ENCODE results near the gene SLC13A4. TPM values are rescaled to one million over a fixed set of nuclear protein-coding genes. Genes with fewer than 3 reads are reported as not detected.

Gene SLC13A4
- total RNA-seq, 1 donor from 2014 or later: not detected

GRCh38 chr7:135682191-135682590, 45.8 kb downstream of the SLC13A4 start:
- Histone ChIP-seq H3K4me1 (peaks cover 28% of the 10 kb centered on the region), H3K36me3 (no peaks in the 10 kb centered on the region), H3K4me3 (no peak overlapping the region), H3K9me3 (no peaks in the 10 kb centered on the region), H3K27ac (no peak overlapping the region), H3K27me3 (no peaks in the 10 kb centered on the region)
- no peak for DNase-seq (ENCODE audit: extremely low spot score in 2 of 2)
- no peak for TF ChIP-seq POLR2AphosphoS5 (IDR thresholded peaks at IDR 0.05; ENCODE audit: insufficient read depth in 1 of 2, low read depth in 1 of 2)
- TF ChIP-seq, protein P1, sequence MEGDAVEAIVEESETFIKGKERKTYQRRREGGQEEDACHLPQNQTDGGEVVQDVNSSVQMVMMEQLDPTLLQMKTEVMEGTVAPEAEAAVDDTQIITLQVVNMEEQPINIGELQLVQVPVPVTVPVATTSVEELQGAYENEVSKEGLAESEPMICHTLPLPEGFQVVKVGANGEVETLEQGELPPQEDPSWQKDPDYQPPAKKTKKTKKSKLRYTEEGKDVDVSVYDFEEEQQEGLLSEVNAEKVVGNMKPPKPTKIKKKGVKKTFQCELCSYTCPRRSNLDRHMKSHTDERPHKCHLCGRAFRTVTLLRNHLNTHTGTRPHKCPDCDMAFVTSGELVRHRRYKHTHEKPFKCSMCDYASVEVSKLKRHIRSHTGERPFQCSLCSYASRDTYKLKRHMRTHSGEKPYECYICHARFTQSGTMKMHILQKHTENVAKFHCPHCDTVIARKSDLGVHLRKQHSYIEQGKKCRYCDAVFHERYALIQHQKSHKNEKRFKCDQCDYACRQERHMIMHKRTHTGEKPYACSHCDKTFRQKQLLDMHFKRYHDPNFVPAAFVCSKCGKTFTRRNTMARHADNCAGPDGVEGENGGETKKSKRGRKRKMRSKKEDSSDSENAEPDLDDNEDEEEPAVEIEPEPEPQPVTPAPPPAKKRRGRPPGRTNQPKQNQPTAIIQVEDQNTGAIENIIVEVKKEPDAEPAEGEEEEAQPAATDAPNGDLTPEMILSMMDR (IDR thresholded peaks at IDR 0.05): no peak
- no peak for TF ChIP-seq POLR2A (IDR thresholded peaks at IDR 0.05)
- intact Hi-C loops (cut with DNase I): no loop called here

DNA sequence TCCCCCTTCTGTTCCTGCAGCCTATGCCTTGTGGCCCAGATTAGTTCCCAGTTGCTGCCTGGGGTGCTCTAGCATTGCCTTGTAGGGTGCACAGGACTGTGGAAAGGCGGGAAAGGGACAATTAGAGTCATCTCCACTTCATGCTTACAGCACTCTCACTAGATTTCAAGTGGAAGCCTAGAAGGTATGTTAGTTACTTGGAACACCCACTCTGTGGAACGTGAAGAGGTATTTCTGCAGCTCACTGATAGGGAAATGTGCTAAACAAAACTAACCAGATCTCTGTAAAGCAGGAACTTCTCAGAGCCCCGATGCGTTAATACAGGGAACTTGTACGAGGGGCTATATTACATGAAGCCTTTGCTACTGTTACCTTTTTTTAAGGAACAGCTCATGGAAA, 46.2 kb downstream of the SLC13A4 start:
- Histone ChIP-seq H3K4me1 (peaks cover 28% of the 10 kb centered on the region), H3K4me3 (no peak overlapping the region), H3K9me3 (no peaks in the 10 kb centered on the region), H3K27ac (no peak overlapping the region), H3K36me3 (no peaks in the 10 kb centered on the region), H3K27me3 (no peaks in the 10 kb centered on the region)
- intact Hi-C loops (cut with DNase I): no loop called here
- DNase-seq (ENCODE audit: extremely low spot score in 2 of 2): no peak
- TF ChIP-seq, protein P1 (IDR thresholded peaks at IDR 0.05): no peak
- TF ChIP-seq POLR2A (IDR thresholded peaks at IDR 0.05) (no peak), POLR2AphosphoS5 (IDR thresholded peaks at IDR 0.05; ENCODE audit: insufficient read depth in 1 of 2, low read depth in 1 of 2) (no peak)

DNA sequence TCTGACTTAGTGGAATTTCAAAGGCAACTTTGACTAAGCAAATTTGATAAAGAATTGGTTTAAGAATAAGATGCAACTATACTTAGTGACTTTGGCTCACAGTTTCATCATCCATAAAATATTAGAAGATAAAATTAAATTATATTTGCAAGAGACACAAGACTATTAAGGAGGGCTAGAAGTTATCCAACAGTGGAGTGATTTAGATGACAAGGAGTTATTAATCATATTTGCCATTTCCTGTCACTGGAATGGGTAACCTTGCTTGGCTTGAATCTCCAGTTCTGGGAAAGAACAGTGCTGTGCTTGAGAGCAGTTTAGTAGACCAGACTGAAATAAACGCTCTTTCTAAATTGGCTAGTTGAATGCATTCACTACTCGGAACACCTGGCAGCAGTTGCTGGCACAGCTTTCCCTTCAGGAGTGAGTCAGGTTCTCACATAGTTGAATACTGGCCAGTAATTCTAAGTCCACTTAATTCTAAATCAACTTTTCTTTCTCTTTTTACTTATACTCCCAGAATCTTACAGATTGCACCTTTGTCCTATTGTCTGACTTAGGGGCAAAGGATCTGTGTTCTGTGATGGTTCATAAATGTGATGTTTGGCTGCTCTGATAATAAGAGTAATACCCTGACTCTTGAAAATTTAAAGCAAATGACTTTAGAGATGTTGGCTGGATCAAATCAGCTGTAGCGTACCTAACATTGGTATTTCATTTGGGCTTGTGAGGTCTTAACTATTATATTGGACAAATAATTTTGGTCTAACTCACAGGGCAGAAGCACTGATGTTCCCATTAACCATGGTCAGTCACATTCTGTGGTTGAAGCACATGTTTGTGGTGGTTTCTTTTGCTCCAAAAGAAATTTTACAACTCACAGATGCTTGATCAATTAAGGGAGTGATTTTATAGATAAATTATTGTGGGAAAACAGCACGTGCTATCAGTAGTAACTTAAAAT, 49.1 kb downstream of the SLC13A4 start:
- peaks cover 23% of the 10 kb centered on the region for H3K4me1 ChIP-seq
- no peak overlapping the region for H3K4me3 ChIP-seq
- no peaks in the 10 kb centered on the region for H3K9me3 ChIP-seq
- H3K36me3 ChIP-seq: no peaks in the 10 kb centered on the region
- DNase-seq (ENCODE audit: extremely low spot score in 2 of 2): no peak
- TF ChIP-seq POLR2AphosphoS5 (IDR thresholded peaks at IDR 0.05; ENCODE audit: insufficient read depth in 1 of 2, low read depth in 1 of 2): peak in 1 of 2 donors; percentile 24
- TF ChIP-seq POLR2A (IDR thresholded peaks at IDR 0.05): no peak
- TF ChIP-seq, protein P1 (IDR thresholded peaks at IDR 0.05): no peak
- intact Hi-C loops (cut with DNase I): no loop called here
- H3K27ac ChIP-seq: no peak overlapping the region
- H3K27me3 ChIP-seq: no peaks in the 10 kb centered on the region

DNA sequence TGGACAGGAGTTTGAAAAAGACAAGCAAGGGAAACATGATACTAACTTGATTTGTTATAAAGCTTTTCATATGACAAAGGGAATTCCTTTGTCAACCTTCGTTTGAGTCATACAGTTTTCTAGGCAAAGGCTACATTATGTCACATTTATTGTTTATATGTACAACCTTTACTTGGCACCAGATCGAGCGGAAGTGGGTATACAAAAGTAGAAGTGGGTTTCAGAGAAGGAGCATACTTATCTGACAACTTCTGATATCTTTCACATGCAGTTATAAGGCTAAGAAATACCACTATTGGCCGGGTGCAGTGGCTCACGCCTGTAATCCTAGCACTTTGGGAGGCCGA, 54.7 kb downstream of the SLC13A4 start:
- H3K4me3 ChIP-seq: no peak overlapping the region
- peaks cover 48% of the 10 kb centered on the region for H3K4me1 ChIP-seq
- H3K27ac ChIP-seq: no peak overlapping the region
- intact Hi-C loops (cut with DNase I): no loop called here
- no peaks in the 10 kb centered on the region for H3K9me3 ChIP-seq
- DNase-seq (ENCODE audit: extremely low spot score in 2 of 2): no peak
- no peak for TF ChIP-seq POLR2AphosphoS5 (IDR thresholded peaks at IDR 0.05; ENCODE audit: insufficient read depth in 1 of 2, low read depth in 1 of 2)
- TF ChIP-seq, protein P1 (IDR thresholded peaks at IDR 0.05): no peak
- no peak for TF ChIP-seq POLR2A (IDR thresholded peaks at IDR 0.05)
- H3K27me3 ChIP-seq: no peaks in the 10 kb centered on the region
- H3K36me3 ChIP-seq: no peaks in the 10 kb centered on the region
